ENCODE results near the gene PRKCH. TPM values are rescaled to one million over a fixed set of nuclear protein-coding genes. Genes with fewer than 3 reads are reported as not detected.

Gene PRKCH
- total RNA-seq, 1 experiment from 2014 or later: 58.6 TPM

GRCh38 chr14:61468063-61468825 lies 146.9 kb downstream of the PRKCH start:
- in situ Hi-C loops (cut with HindIII; ENCODE audit: low pct_unique_long_range_greater_than_20kb, low sequenced_read_pairs): loop anchor here (25.0 kb wide), 1 partner anchor 269 kb away; no protein-coding TSS in a partner anchor
- DNase-seq (ENCODE audit: low read depth, low spot score): no peak

GRCh38 chr14:61469781-61470180 lies 148.4 kb downstream of the PRKCH start:
- DNase-seq (ENCODE audit: low read depth, low spot score): no peak
- in situ Hi-C loops (cut with HindIII; ENCODE audit: low pct_unique_long_range_greater_than_20kb, low sequenced_read_pairs): loop anchor here (25.0 kb wide), 1 partner anchor 268 kb away; no protein-coding TSS in a partner anchor

GRCh38 chr14:61470261-61470960 lies 149.0 kb downstream of the PRKCH start:
- in situ Hi-C loops (cut with HindIII; ENCODE audit: low pct_unique_long_range_greater_than_20kb, low sequenced_read_pairs): loop anchor here (25.0 kb wide), 1 partner anchor 267 kb away; no protein-coding TSS in a partner anchor

GRCh38 chr14:61470961-61471293 lies 149.5 kb downstream of the PRKCH start:
- in situ Hi-C loops (cut with HindIII; ENCODE audit: low pct_unique_long_range_greater_than_20kb, low sequenced_read_pairs): loop anchor here (25.0 kb wide), 1 partner anchor 266 kb away; no protein-coding TSS in a partner anchor
- no peak for DNase-seq (ENCODE audit: low read depth, low spot score)

More at GRCh38 chr14:61470261-61470960, 149.0 kb downstream of the PRKCH start:
- DNase-seq (ENCODE audit: low read depth, low spot score): peak; percentile 27

GRCh38 chr14:61471297-61472005 lies 150.1 kb downstream of the PRKCH start:
- DNase-seq (ENCODE audit: low read depth, low spot score): no peak
- in situ Hi-C loops (cut with HindIII; ENCODE audit: low pct_unique_long_range_greater_than_20kb, low sequenced_read_pairs): loop anchor here (25.0 kb wide), 1 partner anchor 266 kb away; no protein-coding TSS in a partner anchor

- DNase-seq (ENCODE audit: low read depth, low spot score): peak; percentile 47
Measured at GRCh38 chr14:61472011-61472672, 150.8 kb downstream of the PRKCH start.

GRCh38 chr14:61472801-61473376 lies 151.5 kb downstream of the PRKCH start:
- DNase-seq (ENCODE audit: low read depth, low spot score): peak; percentile 86
- in situ Hi-C loops (cut with HindIII; ENCODE audit: low pct_unique_long_range_greater_than_20kb, low sequenced_read_pairs): loop anchor here (25.0 kb wide), 1 partner anchor 264 kb away; no protein-coding TSS in a partner anchor

More at GRCh38 chr14:61472011-61472672, 150.8 kb downstream of the PRKCH start:
- in situ Hi-C loops (cut with HindIII; ENCODE audit: low pct_unique_long_range_greater_than_20kb, low sequenced_read_pairs): loop anchor here (25.0 kb wide), 1 partner anchor 265 kb away; no protein-coding TSS in a partner anchor

GRCh38 chr14:61474015-61474414 lies 152.6 kb downstream of the PRKCH start:
- DNase-seq (ENCODE audit: low read depth, low spot score): no peak
- in situ Hi-C loops (cut with HindIII; ENCODE audit: low pct_unique_long_range_greater_than_20kb, low sequenced_read_pairs): loop anchor here (25.0 kb wide), 1 partner anchor 263 kb away; no protein-coding TSS in a partner anchor

- DNase-seq (ENCODE audit: low read depth, low spot score): no peak
- in situ Hi-C loops (cut with HindIII; ENCODE audit: low pct_unique_long_range_greater_than_20kb, low sequenced_read_pairs): loop anchor here (25.0 kb wide), 1 partner anchor 263 kb away; no protein-coding TSS in a partner anchor
Measured at GRCh38 chr14:61474701-61475100, 153.3 kb downstream of the PRKCH start.

GRCh38 chr14:61475316-61475715 lies 153.9 kb downstream of the PRKCH start:
- DNase-seq (ENCODE audit: low read depth, low spot score): peak; percentile 74
- in situ Hi-C loops (cut with HindIII; ENCODE audit: low pct_unique_long_range_greater_than_20kb, low sequenced_read_pairs): no loop called here

- no peak for DNase-seq (ENCODE audit: low read depth, low spot score)
- in situ Hi-C loops (cut with HindIII; ENCODE audit: low pct_unique_long_range_greater_than_20kb, low sequenced_read_pairs): no loop called here
Measured at GRCh38 chr14:61476105-61476753, 154.8 kb downstream of the PRKCH start.

GRCh38 chr14:61476754-61477410 lies 155.5 kb downstream of the PRKCH start:
- DNase-seq (ENCODE audit: low read depth, low spot score): peak; percentile 26
- in situ Hi-C loops (cut with HindIII; ENCODE audit: low pct_unique_long_range_greater_than_20kb, low sequenced_read_pairs): no loop called here

- in situ Hi-C loops (cut with HindIII; ENCODE audit: low pct_unique_long_range_greater_than_20kb, low sequenced_read_pairs): no loop called here
- DNase-seq (ENCODE audit: low read depth, low spot score): no peak
Measured at GRCh38 chr14:61477712-61478462, 156.5 kb downstream of the PRKCH start.

GRCh38 chr14:61478971-61479473 lies 157.6 kb downstream of the PRKCH start:
- DNase-seq (ENCODE audit: low read depth, low spot score): no peak
- in situ Hi-C loops (cut with HindIII; ENCODE audit: low pct_unique_long_range_greater_than_20kb, low sequenced_read_pairs): no loop called here

- DNase-seq (ENCODE audit: low read depth, low spot score): no peak
- in situ Hi-C loops (cut with HindIII; ENCODE audit: low pct_unique_long_range_greater_than_20kb, low sequenced_read_pairs): no loop called here
Measured at GRCh38 chr14:61479746-61480502, 158.5 kb downstream of the PRKCH start.
